Measurements from ENCODE around the gene BMP4. TPM values are rescaled to one million over a fixed set of nuclear protein-coding genes. Genes with fewer than 3 reads are reported as not detected.

BMP4 gene
- total and polyA plus RNA-seq, 10 donors = 1.0 to 8.9 (median 3.9) TPM

DNA sequence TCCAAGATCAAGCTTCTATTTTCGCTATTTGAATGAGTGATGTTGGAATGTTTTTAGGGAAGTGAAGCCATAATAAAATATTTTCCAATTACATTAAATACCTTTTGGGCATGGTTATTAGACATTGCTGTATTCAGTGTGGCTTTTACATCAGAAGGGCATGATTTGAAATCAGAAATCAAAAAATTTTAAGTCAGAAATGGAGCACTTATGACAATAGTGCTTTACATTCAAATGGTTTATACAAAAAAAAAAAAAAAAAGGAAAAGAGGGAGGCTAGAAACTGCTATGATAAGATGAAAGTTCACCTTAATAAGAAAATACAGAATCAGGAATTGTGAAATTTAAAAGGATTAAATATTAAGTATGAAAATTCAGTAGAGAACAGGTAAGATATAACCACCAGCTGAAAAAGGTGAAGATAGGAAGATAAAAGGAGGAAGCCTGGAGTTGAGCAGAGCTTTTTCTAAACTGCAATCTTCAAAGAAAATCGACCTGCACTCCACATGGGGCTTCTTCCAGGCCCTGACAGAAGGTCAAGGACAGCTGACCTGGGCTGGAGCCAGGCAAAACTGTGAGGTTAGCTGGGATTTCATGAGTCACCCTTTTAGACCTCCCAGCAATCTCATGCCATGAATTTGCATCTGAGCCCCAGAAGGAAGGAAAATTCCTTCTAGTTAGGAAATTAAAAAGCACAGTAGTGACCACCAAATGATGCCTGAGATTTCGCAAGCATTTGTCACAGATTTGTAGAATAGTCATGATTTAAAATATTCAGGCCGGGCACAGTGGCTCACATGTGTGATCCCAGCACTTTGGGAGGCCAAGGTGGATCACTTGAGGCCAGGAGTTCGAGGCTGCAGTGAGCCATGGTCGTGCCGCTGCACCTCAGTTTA lies 23.4 kb upstream of the BMP4 start:
- no peak for DNase-seq
- Histone ChIP-seq H3K27ac (no peak overlapping the region), H3K36me3 (no peaks in the 10 kb centered on the region), H3K4me3 (no peak overlapping the region), H3K9me3 (peaks cover 0 to 16% (median 12%) of the 10 kb centered on the region in 8 donors), H3K4me1 (no peaks in the 10 kb centered on the region), H3K27me3 (replicated peaks in 1 of 7) (no peaks in the 10 kb centered on the region)
- intact Hi-C loops (cut with DNase I; ENCODE audit: low total_unique reads) = no loop called here
- 73 to 79% (median 76%) methylated on average over 7 of the region's 7 CpGs for WGBS, 5 donors
- TF ChIP-seq, protein P1, sequence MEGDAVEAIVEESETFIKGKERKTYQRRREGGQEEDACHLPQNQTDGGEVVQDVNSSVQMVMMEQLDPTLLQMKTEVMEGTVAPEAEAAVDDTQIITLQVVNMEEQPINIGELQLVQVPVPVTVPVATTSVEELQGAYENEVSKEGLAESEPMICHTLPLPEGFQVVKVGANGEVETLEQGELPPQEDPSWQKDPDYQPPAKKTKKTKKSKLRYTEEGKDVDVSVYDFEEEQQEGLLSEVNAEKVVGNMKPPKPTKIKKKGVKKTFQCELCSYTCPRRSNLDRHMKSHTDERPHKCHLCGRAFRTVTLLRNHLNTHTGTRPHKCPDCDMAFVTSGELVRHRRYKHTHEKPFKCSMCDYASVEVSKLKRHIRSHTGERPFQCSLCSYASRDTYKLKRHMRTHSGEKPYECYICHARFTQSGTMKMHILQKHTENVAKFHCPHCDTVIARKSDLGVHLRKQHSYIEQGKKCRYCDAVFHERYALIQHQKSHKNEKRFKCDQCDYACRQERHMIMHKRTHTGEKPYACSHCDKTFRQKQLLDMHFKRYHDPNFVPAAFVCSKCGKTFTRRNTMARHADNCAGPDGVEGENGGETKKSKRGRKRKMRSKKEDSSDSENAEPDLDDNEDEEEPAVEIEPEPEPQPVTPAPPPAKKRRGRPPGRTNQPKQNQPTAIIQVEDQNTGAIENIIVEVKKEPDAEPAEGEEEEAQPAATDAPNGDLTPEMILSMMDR (IDR thresholded peaks at IDR 0.05 in 8 of 11, conservative IDR thresholded peaks at IDR 0.05 in 3 of 11) = no peak
- TF ChIP-seq POLR2A (IDR thresholded peaks at IDR 0.05) = no peak
- TF ChIP-seq POLR2AphosphoS5 (IDR thresholded peaks at IDR 0.05) = no peak

DNA sequence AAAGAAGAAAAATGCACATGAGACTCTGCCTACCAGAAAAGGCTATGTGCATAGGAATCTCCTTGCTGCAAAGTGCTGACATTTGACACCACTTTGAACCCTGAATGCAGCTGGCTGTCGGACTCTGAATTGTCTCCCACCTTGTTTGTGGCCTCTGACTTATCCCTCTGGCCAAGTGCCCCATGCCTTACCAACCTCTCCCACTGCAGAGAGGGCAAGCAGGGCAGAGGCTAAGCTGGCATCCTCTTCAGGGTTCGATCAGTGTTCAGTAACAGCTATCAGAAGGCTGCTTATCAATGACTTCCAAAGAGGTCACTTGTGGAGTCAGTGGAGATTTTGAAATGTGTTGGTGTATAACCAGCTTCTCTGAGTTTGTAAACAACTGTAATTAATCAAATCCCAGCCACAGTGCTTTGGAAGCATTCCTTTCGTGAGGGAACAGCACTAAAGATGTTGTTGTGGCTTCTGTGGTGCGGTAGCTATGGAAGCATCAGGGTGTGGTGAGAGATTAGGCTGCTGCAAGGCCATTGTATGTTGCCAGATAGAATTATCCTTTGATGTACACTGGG lies 22.6 kb upstream of the BMP4 start:
- H3K27me3 ChIP-seq (replicated peaks in 1 of 7) = no peaks in the 10 kb centered on the region
- TF ChIP-seq, protein P1 (IDR thresholded peaks at IDR 0.05 in 8 of 11, conservative IDR thresholded peaks at IDR 0.05 in 3 of 11) = no peak
- TF ChIP-seq POLR2A (IDR thresholded peaks at IDR 0.05) (no peak), POLR2AphosphoS5 (IDR thresholded peaks at IDR 0.05) (no peak)
- no peaks in the 10 kb centered on the region for H3K36me3 ChIP-seq
- H3K4me1 ChIP-seq = no peaks in the 10 kb centered on the region
- peaks cover 0 to 8% (median 4%) of the 10 kb centered on the region in 8 donors for H3K9me3 ChIP-seq
- WGBS, 5 donors = 47 to 66% (median 60%) methylated on average over 4 of the region's 4 CpGs
- no peak overlapping the region for H3K27ac ChIP-seq
- no peak for DNase-seq
- no peak overlapping the region for H3K4me3 ChIP-seq
- intact Hi-C loops (cut with DNase I; ENCODE audit: low total_unique reads) = no loop called here

DNA sequence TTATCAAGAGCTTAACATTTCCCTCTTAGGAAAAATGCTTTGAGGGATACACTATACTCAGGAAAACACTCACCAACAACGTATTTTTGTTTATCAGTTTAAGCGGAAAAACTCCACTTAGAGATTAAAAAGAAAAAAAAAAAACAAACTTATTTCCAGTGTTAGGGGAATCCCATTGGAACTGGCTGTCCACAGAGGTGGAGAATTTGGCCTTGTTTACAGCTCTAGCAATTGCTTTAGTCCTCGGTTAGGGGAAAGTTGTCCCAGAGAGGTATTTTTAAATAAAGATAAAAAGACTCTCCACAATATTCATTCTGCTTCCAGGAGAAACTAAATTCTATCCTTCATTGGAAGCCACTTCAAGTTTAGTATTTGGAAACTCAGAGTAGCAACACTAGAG lies 21.6 kb upstream of the BMP4 start:
- no peaks in the 10 kb centered on the region for H3K36me3 ChIP-seq
- no peaks in the 10 kb centered on the region for H3K4me1 ChIP-seq
- DNase-seq = no peak
- intact Hi-C loops (cut with DNase I; ENCODE audit: low total_unique reads) = no loop called here
- no peak overlapping the region for H3K27ac ChIP-seq
- WGBS, 5 donors = 38 to 55% (median 48%) methylated on average over 3 of the region's 3 CpGs
- TF ChIP-seq, protein P1 (IDR thresholded peaks at IDR 0.05 in 8 of 11, conservative IDR thresholded peaks at IDR 0.05 in 3 of 11) = no peak
- TF ChIP-seq POLR2AphosphoS5 (IDR thresholded peaks at IDR 0.05) (no peak), POLR2A (IDR thresholded peaks at IDR 0.05) (no peak)
- H3K27me3 ChIP-seq (replicated peaks in 1 of 7) = no peaks in the 10 kb centered on the region
- no peak overlapping the region for H3K4me3 ChIP-seq
- no peaks in the 10 kb centered on the region for H3K9me3 ChIP-seq

DNA sequence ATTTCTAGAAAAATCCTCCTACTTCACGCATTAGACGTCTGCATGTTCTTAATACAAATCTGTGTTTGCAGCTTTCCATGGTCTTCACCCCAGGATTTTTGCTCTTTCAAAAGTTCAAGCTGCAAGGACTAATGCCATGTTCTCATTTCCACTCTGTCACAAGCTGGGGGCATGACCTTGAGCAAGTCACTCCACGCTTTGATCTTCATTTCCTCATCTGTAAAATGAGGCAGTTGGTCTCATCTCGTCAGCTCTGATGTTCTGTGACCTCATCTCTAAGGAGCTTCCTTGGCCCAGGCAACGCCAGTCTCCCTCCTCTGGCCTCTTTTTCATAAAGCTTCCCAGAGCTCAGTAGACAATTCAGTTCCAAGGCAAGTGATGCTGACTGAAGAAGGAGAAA lies 18.8 kb upstream of the BMP4 start:
- TF ChIP-seq POLR2A (IDR thresholded peaks at IDR 0.05) (no peak), POLR2AphosphoS5 (IDR thresholded peaks at IDR 0.05) (no peak)
- TF ChIP-seq, protein P1 (IDR thresholded peaks at IDR 0.05 in 8 of 11, conservative IDR thresholded peaks at IDR 0.05 in 3 of 11) = no peak

More for the DNA sequence above, 18.8 kb upstream of the BMP4 start:
- Histone ChIP-seq H3K4me1 (no peaks in the 10 kb centered on the region), H3K9me3 (no peaks in the 10 kb centered on the region), H3K4me3 (no peak overlapping the region), H3K27ac (no peak overlapping the region), H3K27me3 (replicated peaks in 1 of 7) (no peaks in the 10 kb centered on the region), H3K36me3 (no peaks in the 10 kb centered on the region)
- 59 to 77% (median 64%) methylated on average over 5 of the region's 5 CpGs for WGBS, 5 donors
- intact Hi-C loops (cut with DNase I; ENCODE audit: low total_unique reads) = no loop called here
- DNase-seq = no peak
